NB4 (cell line): ENCODE measurements around the gene OR10H3.

Experiments used
- CTCF ChIP-seq: IDR thresholded peaks from one replicate; pipeline ENCODE4 v1.5.1; 2012; ENCODE audit warnings: low read depth, low read length
- POLR2A ChIP-seq: IDR thresholded peaks from 2 replicates; pipeline ENCODE4 v1.6.1; 2011; ENCODE audit warnings: mild to moderate bottlenecking; ENCODE audit not compliant: insufficient read length; ENCODE audit errors: extremely low read depth

- TF ChIP-seq POLR2A, result no peak
- TF ChIP-seq CTCF, result no peak
Measured at GRCh38 chr19:15730538-15730937, 7.2 kb upstream of the OR10H3 start.
